Peyer's patch (tissue), 4 donors: ENCODE results near the gene ADCY3. TPM values are rescaled to one million over a fixed set of nuclear protein-coding genes. Genes with fewer than 3 reads are reported as not detected.

Experiments used
- DNase-seq, 3 donors: peaks; one replicate each; pipeline ENCODE4 v3.0.0-alpha.2; 2017 to 2019
- H3K27ac ChIP-seq, 4 donors: fragments of 200-600 bp; sonication (generic); one replicate each; pipeline ENCODE4 v1.5.1; 2016 to 2019
- H3K27me3 ChIP-seq, 2 donors: fragments of 200-600 bp; sonication (generic); one replicate each; pipeline ENCODE4 v1.5.1; 2019
- H3K36me3 ChIP-seq, 3 donors: fragments of 200-600 bp; sonication (generic); one replicate each; pipeline ENCODE4 v1.5.1; 2016 to 2019
- H3K4me1 ChIP-seq, 4 donors: fragments of 200-600 bp; sonication (generic); one replicate each; pipeline ENCODE4 v1.5.1; 2016 to 2019
- H3K4me3 ChIP-seq, 4 donors: fragments of 200-600 bp; sonication (generic); 1 replicate in 3 of 4; 2 replicates in 1 of 4; pipeline ENCODE4 v1.5.1; 2016 to 2019; ENCODE audit warnings: mild to moderate bottlenecking in 1 of 4
- H3K9me3 ChIP-seq, 4 donors: fragments of 200-600 bp; sonication (generic); one replicate each; pipeline ENCODE4 v1.5.1; 2016 to 2019; ENCODE audit warnings: mild to moderate bottlenecking in 1 of 4
- CTCF ChIP-seq, 6 experiments: fragments of 450-650 bp in 4 of 6; fragments of 200-600 bp in 2 of 6; sonication (generic) in 1 of 6; IDR thresholded peaks; one replicate each; pipeline ENCODE4 v1.5.1; 2017 to 2019; ENCODE audit warnings: antibody characterized with exemption in 6 of 6, mild to moderate bottlenecking in 3 of 6, moderate library complexity in 1 of 6
- POLR2A ChIP-seq, 2 donors: fragments of 450-650 bp; IDR thresholded peaks; one replicate each; pipeline ENCODE4 v1.5.1; 2017; ENCODE audit warnings: antibody characterized with exemption in 2 of 2, mild to moderate bottlenecking in 2 of 2, moderate library complexity in 2 of 2
- total RNA-seq, 4 donors: library from RNA; depleted of rRNA; stranded (reverse); fragments of >200 nt; gene quantifications; one replicate each; pipeline ENCODE4 v1.1.0, GENCODE V29; 2016

The ADCY3 gene
- total RNA-seq, 4 donors from 2014 or later: 23.6 to 195 (median 56.4) TPM

- no peak for DNase-seq
- H3K36me3 ChIP-seq: peaks cover 0 to 57% (median 0%) of the 10 kb centered on the region in 3 donors
- H3K4me1 ChIP-seq: no peaks in the 10 kb centered on the region
- H3K4me3 ChIP-seq: no peak overlapping the region
- no peaks in the 10 kb centered on the region for H3K9me3 ChIP-seq
- no peaks in the 10 kb centered on the region for H3K27me3 ChIP-seq
- no peak for TF ChIP-seq POLR2A (IDR thresholded peaks at IDR 0.05)
- no peak for TF ChIP-seq CTCF (IDR thresholded peaks at IDR 0.05)
- no peak overlapping the region for H3K27ac ChIP-seq
Observed at GRCh38 chr2:24957976-24958375, 37.9 kb upstream of the ADCY3 start.

DNA sequence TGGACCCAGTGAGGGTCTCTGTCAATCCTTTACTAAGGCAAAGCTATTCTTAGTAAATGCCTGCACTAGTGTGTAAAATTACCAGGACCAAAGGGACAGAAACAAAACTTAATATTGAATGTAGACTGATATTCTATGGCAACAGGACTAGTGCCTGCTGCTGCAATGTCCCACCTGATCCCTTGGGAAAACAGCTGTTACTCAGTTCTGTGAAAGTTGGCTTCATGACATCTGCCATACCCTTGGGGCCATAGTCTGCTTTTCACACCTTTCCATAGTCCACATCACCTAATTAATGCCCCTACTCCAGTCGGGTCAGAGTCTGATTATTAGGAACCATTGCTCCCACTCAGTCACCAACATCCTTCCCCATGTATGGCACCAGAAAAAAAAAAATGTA lies 37.2 kb upstream of the ADCY3 start:
- no peak for DNase-seq
- TF ChIP-seq CTCF (IDR thresholded peaks at IDR 0.05): no peak
- TF ChIP-seq POLR2A (IDR thresholded peaks at IDR 0.05): no peak
- Histone ChIP-seq H3K27me3 (no peaks in the 10 kb centered on the region), H3K4me1 (no peaks in the 10 kb centered on the region), H3K4me3 (no peak overlapping the region), H3K27ac (no peak overlapping the region), H3K9me3 (no peaks in the 10 kb centered on the region), H3K36me3 (peaks cover 0 to 51% (median 0%) of the 10 kb centered on the region in 3 donors)

DNA sequence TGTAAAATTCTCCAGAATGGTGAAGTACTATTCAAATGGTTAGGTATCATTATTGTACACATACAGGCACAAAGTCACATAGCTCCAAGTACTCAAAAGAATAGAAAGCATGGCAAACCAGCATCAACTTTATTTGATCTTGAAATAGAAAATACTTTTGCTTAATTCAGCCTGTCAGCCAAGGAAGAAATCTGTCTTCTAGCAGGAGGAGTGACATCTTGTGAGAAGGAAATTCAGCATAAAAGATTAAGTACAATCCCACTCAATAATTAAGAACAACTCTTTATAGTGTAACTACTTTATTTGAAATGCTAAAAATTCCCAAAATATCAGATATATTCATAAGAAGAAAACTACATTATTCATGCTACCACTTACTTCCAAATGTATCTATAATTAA lies 35.9 kb upstream of the ADCY3 start:
- DNase-seq: no peak
- Histone ChIP-seq H3K36me3 (peaks cover 0 to 59% (median 0%) of the 10 kb centered on the region in 3 donors), H3K27me3 (no peaks in the 10 kb centered on the region), H3K27ac (no peak overlapping the region), H3K9me3 (no peaks in the 10 kb centered on the region), H3K4me1 (no peaks in the 10 kb centered on the region), H3K4me3 (no peak overlapping the region)
- TF ChIP-seq CTCF (IDR thresholded peaks at IDR 0.05): no peak
- TF ChIP-seq POLR2A (IDR thresholded peaks at IDR 0.05): no peak

GRCh38 chr2:24955232-24955631 lies 35.2 kb upstream of the ADCY3 start:
- H3K36me3 ChIP-seq: peaks cover 0 to 57% (median 0%) of the 10 kb centered on the region in 3 donors
- TF ChIP-seq CTCF (IDR thresholded peaks at IDR 0.05) (no peak), POLR2A (IDR thresholded peaks at IDR 0.05) (no peak)
- no peak for DNase-seq
- no peaks in the 10 kb centered on the region for H3K9me3 ChIP-seq
- H3K4me1 ChIP-seq: no peaks in the 10 kb centered on the region
- H3K4me3 ChIP-seq: no peak overlapping the region
- no peak overlapping the region for H3K27ac ChIP-seq
- H3K27me3 ChIP-seq: no peaks in the 10 kb centered on the region

- H3K4me3 ChIP-seq: no peak overlapping the region
- no peaks in the 10 kb centered on the region for H3K27me3 ChIP-seq
- no peaks in the 10 kb centered on the region for H3K4me1 ChIP-seq
- H3K9me3 ChIP-seq: no peaks in the 10 kb centered on the region
- no peak for TF ChIP-seq POLR2A (IDR thresholded peaks at IDR 0.05)
- TF ChIP-seq CTCF (IDR thresholded peaks at IDR 0.05): no peak
- H3K27ac ChIP-seq: no peak overlapping the region
- no peak for DNase-seq
- peaks cover 0 to 54% (median 5%) of the 10 kb centered on the region in 3 donors for H3K36me3 ChIP-seq
Observed at GRCh38 chr2:24950102-24950501, 30.1 kb upstream of the ADCY3 start.

GRCh38 chr2:24948506-24948905 lies 28.5 kb upstream of the ADCY3 start:
- H3K4me3 ChIP-seq: no peak overlapping the region
- peaks cover 0 to 45% (median 8%) of the 10 kb centered on the region in 3 donors for H3K36me3 ChIP-seq
- H3K4me1 ChIP-seq: no peaks in the 10 kb centered on the region
- TF ChIP-seq CTCF (IDR thresholded peaks at IDR 0.05): no peak
- no peak for TF ChIP-seq POLR2A (IDR thresholded peaks at IDR 0.05)
- H3K27ac ChIP-seq: no peak overlapping the region
- no peaks in the 10 kb centered on the region for H3K9me3 ChIP-seq
- no peaks in the 10 kb centered on the region for H3K27me3 ChIP-seq
- DNase-seq: no peak
